ENCODE results near the gene EFCAB5. TPM values are rescaled to one million over a fixed set of nuclear protein-coding genes. Genes with fewer than 3 reads are reported as not detected.

EFCAB5 gene
- total and polyA plus RNA-seq, 7 experiments from 2014 or later: 0.25 to 2.4 (median 1.0) TPM; not detected in 1

- Mint-ChIP-seq H3K4me3 (peak overlapping the region in 1 of 10 donors; percentile 33), H3K36me3 (peaks cover 0 to 8% (median 0%) of the 10 kb centered on the region in 5 donors), H3K4me1 (peaks cover 2 to 31% (median 18%) of the 10 kb centered on the region in 7 donors), H3K9me3 (no peaks in the 10 kb centered on the region), H3K27me3 (peaks cover 0 to 12% (median 4%) of the 10 kb centered on the region in 5 donors), H3K27ac (peak overlapping the region in 1 of 9 donors; percentile 38)
- H3K27ac ChIP-seq (ENCODE audit: low read depth, low read length): no peak overlapping the region
- no peaks in the 10 kb centered on the region for H3K9me3 ChIP-seq (ENCODE audit: control insufficient read depth in 2 of 3, low read length in 3 of 3)
- peaks cover 0 to 4% (median 0%) of the 10 kb centered on the region in 3 experiments for H3K36me3 ChIP-seq (ENCODE audit: control insufficient read depth in 2 of 3, insufficient read depth in 3 of 3, low read length in 3 of 3)
- no peak for DNase-seq
- no peaks in the 10 kb centered on the region for H3K27me3 ChIP-seq (ENCODE audit: control insufficient read depth in 2 of 2, insufficient read depth in 2 of 2, low read length in 2 of 2)
- H3K4me1 ChIP-seq (ENCODE audit: control insufficient read depth in 2 of 2, insufficient read depth in 2 of 2, low read length in 2 of 2): peaks cover 0 to 5% of the 10 kb centered on the region in 2 donors
- intact Hi-C loops (cut with micrococcal nuclease): loop anchor here (10.0 kb wide), 4 partner anchors 498 to 1742 kb away; partner anchors contain the start of genes COPRS (in 1 of the 2) and CRLF3 (in 1 of the 2)
- POLR2A ChIA-PET: interaction anchor here (1.9 kb wide), 1 partner anchor 8 kb away, joined by 5 read pairs; no protein-coding TSS in a partner anchor
- ATAC-seq: no peak
- no peak overlapping the region for H3K4me3 ChIP-seq (ENCODE audit: low read length)
- CTCF ChIA-PET: interaction anchor here (1.7 to 2.5 kb wide), 2 partner anchors 8 to 12 kb away, joined by 3 to 20 read pairs; no protein-coding TSS in a partner anchor
These were observed 171.4 kb downstream of the EFCAB5 start for GRCh38 chr17:30112794-30113193.

DNA sequence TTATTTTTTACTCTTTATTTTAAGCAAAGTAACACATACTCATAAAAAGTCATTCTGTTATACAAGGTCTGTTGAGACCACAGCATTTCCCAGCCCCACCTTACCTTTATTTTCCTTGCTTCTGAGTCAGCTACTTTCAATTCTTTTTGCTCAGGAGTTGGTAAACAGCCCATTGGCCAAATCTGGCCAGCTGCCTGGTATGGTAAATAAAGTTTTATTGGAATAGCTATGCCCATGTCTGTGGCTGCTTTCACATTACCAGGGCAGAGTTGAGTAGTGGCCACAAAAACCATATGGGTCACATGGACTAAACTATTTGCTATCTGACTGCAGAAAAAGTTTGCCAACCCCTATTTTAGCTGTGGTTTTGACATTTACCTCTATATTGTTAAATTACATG, 171.8 kb downstream of the EFCAB5 start:
- CTCF ChIA-PET: interaction anchor here (2.1 to 2.5 kb wide), 2 partner anchors 8 to 12 kb away, joined by 14 to 20 read pairs; no protein-coding TSS in a partner anchor
- Histone ChIP-seq H3K4me1 (ENCODE audit: control insufficient read depth in 2 of 2, insufficient read depth in 2 of 2, low read length in 2 of 2) (peaks cover 3 to 10% of the 10 kb centered on the region in 2 donors), H3K36me3 (ENCODE audit: control insufficient read depth in 2 of 3, insufficient read depth in 3 of 3, low read length in 3 of 3) (peaks cover 0 to 4% (median 0%) of the 10 kb centered on the region in 3 experiments), H3K9me3 (ENCODE audit: control insufficient read depth in 2 of 3, low read length in 3 of 3) (no peaks in the 10 kb centered on the region), H3K27ac (ENCODE audit: low read depth, low read length) (no peak overlapping the region), H3K27me3 (ENCODE audit: control insufficient read depth in 2 of 2, insufficient read depth in 2 of 2, low read length in 2 of 2) (no peaks in the 10 kb centered on the region), H3K4me3 (ENCODE audit: low read length) (no peak overlapping the region)
- H3K4me3 Mint-ChIP-seq: peak overlapping the region in 1 of 10 donors; percentile 33
- no peak for DNase-seq
- intact Hi-C loops (cut with micrococcal nuclease): loop anchor here (10.0 kb wide), 4 partner anchors 498 to 1742 kb away; partner anchors contain the start of genes COPRS (in 1 of the 2) and CRLF3 (in 1 of the 2)
- POLR2A ChIA-PET: interaction anchor here (0.5 to 1.9 kb wide), 3 partner anchors 9 to 322 kb away, joined by 3 to 5 read pairs (median 3); no protein-coding TSS in a partner anchor
- peaks cover 0 to 8% (median 0%) of the 10 kb centered on the region in 5 donors for H3K36me3 Mint-ChIP-seq
- ATAC-seq: no peak
- H3K4me1 Mint-ChIP-seq: peaks cover 6 to 35% (median 22%) of the 10 kb centered on the region in 7 donors
- H3K27ac Mint-ChIP-seq: peak overlapping the region in 1 of 9 donors; percentile 38
- H3K27me3 Mint-ChIP-seq: peaks cover 0 to 8% (median 4%) of the 10 kb centered on the region in 5 donors
- H3K9me3 Mint-ChIP-seq: no peaks in the 10 kb centered on the region

DNA sequence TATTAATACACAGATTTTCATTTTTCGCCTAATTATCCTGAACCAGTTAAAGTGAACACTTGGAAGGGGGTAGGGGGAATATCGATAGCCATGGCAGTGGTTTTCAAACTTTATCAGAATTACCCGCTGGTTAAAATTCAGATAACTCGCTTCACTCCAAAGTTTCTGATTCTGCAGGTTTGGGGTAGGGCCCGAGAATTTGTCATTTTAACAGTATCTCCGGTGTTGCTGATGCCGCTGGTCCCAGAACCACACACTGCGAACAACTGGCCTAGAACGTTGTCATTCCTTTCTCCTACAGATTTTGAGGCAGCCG, 174.9 kb downstream of the EFCAB5 start:
- ChIA-PET CTCF (interaction anchor here (0.8 kb wide), 1 partner anchor 47 kb away, joined by 3 read pairs; no protein-coding TSS in a partner anchor), POLR2A (interaction anchor here (1.8 kb wide), 1 partner anchor 11 kb away, joined by 3 read pairs; no protein-coding TSS in a partner anchor)
- H3K27ac ChIP-seq (ENCODE audit: low read depth, low read length): peak overlapping the region; percentile 97
- peak; percentile 47 for ATAC-seq
- Mint-ChIP-seq H3K4me1 (peaks cover 18 to 54% (median 44%) of the 10 kb centered on the region in 7 donors), H3K27ac (peak overlapping the region; percentile 97 to 100 (median 100)), H3K27me3 (no peaks in the 10 kb centered on the region), H3K4me3 (peak overlapping the region; percentile 91 to 100 (median 98)), H3K9me3 (no peaks in the 10 kb centered on the region), H3K36me3 (peaks cover 3 to 15% (median 10%) of the 10 kb centered on the region in 5 donors)
- H3K27me3 ChIP-seq (ENCODE audit: control insufficient read depth in 2 of 2, insufficient read depth in 2 of 2, low read length in 2 of 2): no peaks in the 10 kb centered on the region
- no peaks in the 10 kb centered on the region for H3K9me3 ChIP-seq (ENCODE audit: control insufficient read depth in 2 of 3, low read length in 3 of 3)
- no peak for DNase-seq
- peaks cover 3 to 10% of the 10 kb centered on the region in 2 donors for H3K4me1 ChIP-seq (ENCODE audit: control insufficient read depth in 2 of 2, insufficient read depth in 2 of 2, low read length in 2 of 2)
- peak overlapping the region; percentile 96 for H3K4me3 ChIP-seq (ENCODE audit: low read length)
- intact Hi-C loops (cut with micrococcal nuclease): loop anchor here (1.0 to 10.0 kb wide), 14 partner anchors 174 to 1738 kb away; partner anchors contain the start of genes BLMH (in 2 of the 2), CPD (in 2 of the 2), CRLF3 (in 2 of the 2) and GOSR1 (in 2 of the 2)
- H3K36me3 ChIP-seq (ENCODE audit: control insufficient read depth in 2 of 3, insufficient read depth in 3 of 3, low read length in 3 of 3): peaks cover 0 to 4% (median 3%) of the 10 kb centered on the region in 3 experiments

GRCh38 chr17:30116661-30117551, 175.5 kb downstream of the EFCAB5 start, which contains the start of gene NSRP1:
Gene NSRP1 (plus strand): TSS chr17:30116816. CDS start chr17:30116844, 28 bp downstream.
- peak; percentile 99 for ATAC-seq
- Mint-ChIP-seq H3K27me3 (no peaks in the 10 kb centered on the region), H3K27ac (peak within 1 kb of the TSS; percentile 97 to 100 (median 100)), H3K36me3 (peaks cover 3 to 16% (median 10%) of the 10 kb centered on the region in 5 donors), H3K4me1 (peaks cover 20 to 57% (median 48%) of the 10 kb centered on the region in 7 donors), H3K9me3 (no peaks in the 10 kb centered on the region), H3K4me3 (peak within 1 kb of the TSS; percentile 91 to 100 (median 98))
- Histone ChIP-seq H3K36me3 (ENCODE audit: control insufficient read depth in 2 of 3, insufficient read depth in 3 of 3, low read length in 3 of 3) (peaks cover 0 to 6% (median 3%) of the 10 kb centered on the region in 3 experiments), H3K4me3 (ENCODE audit: low read length) (peak within 1 kb of the TSS; percentile 96), H3K9me3 (ENCODE audit: control insufficient read depth in 2 of 3, low read length in 3 of 3) (no peaks in the 10 kb centered on the region), H3K4me1 (ENCODE audit: control insufficient read depth in 2 of 2, insufficient read depth in 2 of 2, low read length in 2 of 2) (peaks cover 3 to 10% of the 10 kb centered on the region in 2 donors), H3K27ac (ENCODE audit: low read depth, low read length) (peak within 1 kb of the TSS; percentile 97), H3K27me3 (ENCODE audit: control insufficient read depth in 2 of 2, insufficient read depth in 2 of 2, low read length in 2 of 2) (no peaks in the 10 kb centered on the region)
- intact Hi-C loops (cut with micrococcal nuclease): loop anchor here (1.0 to 10.0 kb wide), 14 partner anchors 174 to 1738 kb away; partner anchors contain the start of genes BLMH (in 2 of the 2), CPD (in 2 of the 2), CRLF3 (in 2 of the 2) and GOSR1 (in 2 of the 2)
- POLR2A ChIA-PET: interaction anchor here (0.7 to 1.8 kb wide), 5 partner anchors 9 to 175 kb away, joined by 3 to 7 read pairs (median 3); partner anchors contain the start of gene BLMH
- CTCF ChIA-PET: interaction anchor here (0.6 kb wide), 1 partner anchor 162 kb away, joined by 3 read pairs; no protein-coding TSS in a partner anchor
- DNase-seq: peak; percentile 82 to 93 (median 90)

- Histone ChIP-seq H3K36me3 (ENCODE audit: control insufficient read depth in 2 of 3, insufficient read depth in 3 of 3, low read length in 3 of 3) (peaks cover 0 to 7% (median 3%) of the 10 kb centered on the region in 3 experiments), H3K4me3 (ENCODE audit: low read length) (peak overlapping the region; percentile 96), H3K9me3 (ENCODE audit: control insufficient read depth in 2 of 3, low read length in 3 of 3) (no peaks in the 10 kb centered on the region), H3K27me3 (ENCODE audit: control insufficient read depth in 2 of 2, insufficient read depth in 2 of 2, low read length in 2 of 2) (no peaks in the 10 kb centered on the region), H3K27ac (ENCODE audit: low read depth, low read length) (peak overlapping the region; percentile 97), H3K4me1 (ENCODE audit: control insufficient read depth in 2 of 2, insufficient read depth in 2 of 2, low read length in 2 of 2) (peaks cover 3 to 10% of the 10 kb centered on the region in 2 donors)
- Mint-ChIP-seq H3K4me3 (peak overlapping the region; percentile 91 to 100 (median 98)), H3K9me3 (no peaks in the 10 kb centered on the region), H3K27me3 (no peaks in the 10 kb centered on the region), H3K36me3 (peaks cover 3 to 17% (median 12%) of the 10 kb centered on the region in 5 donors), H3K27ac (peak overlapping the region; percentile 97 to 100 (median 100)), H3K4me1 (peaks cover 23 to 60% (median 50%) of the 10 kb centered on the region in 7 donors)
- DNase-seq (no peak), ATAC-seq (no peak)
- intact Hi-C loops (cut with micrococcal nuclease): loop anchor here (2.0 to 10.0 kb wide), 12 partner anchors 173 to 1737 kb away; partner anchors contain the start of genes BLMH (in 2 of the 2), CRLF3 (in 2 of the 2), GOSR1 (in 2 of the 2) and COPRS (in 1 of the 2)
- CTCF ChIA-PET: interaction anchor here (0.7 to 1.3 kb wide), 3 partner anchors 13 to 219 kb away, joined by 3 to 6 read pairs (median 6); no protein-coding TSS in a partner anchor
- POLR2A ChIA-PET: interaction anchor here (0.7 to 1.8 kb wide), 6 partner anchors 9 to 551 kb away, joined by 3 to 7 read pairs (median 3); partner anchors contain the start of genes ABHD15 and BLMH
These were observed 176.2 kb downstream of the EFCAB5 start for GRCh38 chr17:30117675-30118081.

Data from naive thymus-derived CD4-positive, alpha-beta T cell (primary cell).